Fibroblast of gingiva (primary cell): ENCODE results near the gene PARVG.

Experiments used
- DNase-seq: peaks from one replicate; pipeline ENCODE4 v3.0.0-alpha.2; 2011; ENCODE audit warnings: low read depth

PARVG gene

GRCh38 chr22:44180706-44181032 is at the start of gene PARVG:
PARVG (plus strand) TSS chr22:44180925; CDS start chr22:44183330, 2,405 bp downstream.
- DNase-seq, result no peak

- no peak for DNase-seq
Observed at GRCh38 chr22:44131412-44131811, 49.3 kb upstream of the PARVG start.

GRCh38 chr22:44131989-44132685 is 48.6 kb upstream of the PARVG start:
- DNase-seq, result no peak

- no peak for DNase-seq
Observed at GRCh38 chr22:44132724-44133123, 48.0 kb upstream of the PARVG start.

GRCh38 chr22:44133161-44133560 is 47.6 kb upstream of the PARVG start:
- DNase-seq, result peak; percentile 92

GRCh38 chr22:44133901-44134571 is 46.7 kb upstream of the PARVG start:
- peak; percentile 99 for DNase-seq

GRCh38 chr22:44136112-44136511 is 44.6 kb upstream of the PARVG start:
- no peak for DNase-seq

GRCh38 chr22:44136786-44137185 is 43.9 kb upstream of the PARVG start:
- DNase-seq, result no peak

GRCh38 chr22:44137415-44137814 is 43.3 kb upstream of the PARVG start:
- DNase-seq, result no peak

- DNase-seq, result no peak
Observed at GRCh38 chr22:44139773-44140172, 41.0 kb upstream of the PARVG start.

- no peak for DNase-seq
Observed at GRCh38 chr22:44142421-44143104, 38.2 kb upstream of the PARVG start.

GRCh38 chr22:44143105-44143474 is 37.6 kb upstream of the PARVG start:
- DNase-seq, result peak; percentile 49

GRCh38 chr22:44143579-44143978 is 37.1 kb upstream of the PARVG start:
- no peak for DNase-seq

- no peak for DNase-seq
Observed at GRCh38 chr22:44144046-44144569, 36.6 kb upstream of the PARVG start.

GRCh38 chr22:44145544-44145943 is 35.2 kb upstream of the PARVG start:
- DNase-seq, result no peak

GRCh38 chr22:44146088-44146861 is 34.5 kb upstream of the PARVG start:
- no peak for DNase-seq

GRCh38 chr22:44147008-44147645 is 33.6 kb upstream of the PARVG start:
- no peak for DNase-seq

GRCh38 chr22:44147821-44148574 is 32.7 kb upstream of the PARVG start:
- DNase-seq, result no peak

GRCh38 chr22:44151676-44152075 is 29.0 kb upstream of the PARVG start:
- DNase-seq, result peak; percentile 67

- no peak for DNase-seq
Observed at GRCh38 chr22:44153710-44154109, 27.0 kb upstream of the PARVG start.

GRCh38 chr22:44154436-44154942 is 26.2 kb upstream of the PARVG start:
- DNase-seq, result no peak
